Pericardium fibroblast (primary cell): ENCODE data around the gene GJB6. TPM values are rescaled to one million over a fixed set of nuclear protein-coding genes. Genes with fewer than 3 reads are reported as not detected.

Source experiments
- total RNA-seq: library from RNA; depleted of rRNA; stranded (reverse); fragments of >200 nt; gene quantifications from 2 replicates; pipeline ENCODE4 v1.2.3, GENCODE V29; 2015

GJB6 gene
- not detected in 2 replicates for total RNA-seq

DNA sequence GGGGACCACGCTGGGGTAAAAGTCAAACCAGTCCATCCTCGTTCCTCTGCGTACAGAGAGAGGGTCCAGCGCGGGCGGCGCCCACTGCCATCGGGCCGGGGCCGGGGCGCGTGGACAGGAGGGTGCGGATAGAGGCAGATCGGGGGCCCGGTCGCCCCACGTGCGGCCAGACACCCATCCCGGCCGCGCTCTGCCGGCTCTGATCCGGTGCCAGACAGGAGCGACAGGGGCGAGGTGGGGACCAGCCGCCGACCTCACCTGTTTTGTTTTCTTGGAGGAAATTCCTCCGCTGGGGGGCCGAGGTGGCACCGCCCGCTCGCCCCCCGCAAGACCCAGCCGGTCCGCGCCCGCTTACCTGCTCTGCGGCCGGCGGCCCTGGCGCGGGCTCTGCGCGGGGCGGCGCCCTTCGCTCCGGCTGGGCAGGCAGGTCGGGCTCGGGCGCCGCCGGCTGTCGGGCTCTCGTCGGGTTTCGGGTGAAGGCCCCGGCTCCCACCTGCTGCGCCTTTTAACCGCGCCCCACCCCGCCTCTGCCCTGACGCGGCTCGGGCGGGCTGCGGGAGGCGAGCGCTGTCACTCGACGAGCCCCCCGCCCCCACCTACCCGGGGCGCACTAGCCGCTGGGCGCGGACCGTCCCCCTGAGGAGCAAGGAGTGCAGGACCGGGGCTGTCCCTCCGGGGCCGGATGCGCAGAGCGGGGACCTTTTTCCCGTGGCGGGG, at the start of gene GJB6:
GJB6 (minus strand) TSS at position 481 of the 717 bp plus-strand sequence. CDS start 8,839 bp downstream, outside the sequence.

DNA sequence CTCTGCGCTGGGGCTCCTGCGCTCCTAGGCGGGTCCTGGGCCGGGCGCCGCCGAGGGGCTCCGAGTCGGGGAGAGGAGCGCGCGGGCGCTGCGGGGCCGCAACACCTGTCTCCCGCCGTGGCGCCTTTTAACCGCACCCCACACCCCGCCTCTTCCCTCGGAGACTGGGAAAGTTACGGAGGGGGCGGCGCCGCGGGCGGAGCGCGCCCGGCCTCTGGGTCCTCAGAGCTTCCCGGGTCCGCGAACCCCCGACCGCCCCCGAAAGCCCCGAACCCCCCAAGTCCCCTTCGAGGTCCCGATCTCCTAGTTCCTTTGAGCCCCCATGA, 39.3 kb downstream of the GJB6 start, which contains the start of gene GJB2:
GJB2 (minus strand) TSS at position 103 of the 326 bp plus-strand sequence. CDS start 3,357 bp downstream, outside the sequence.

Other genes starting within 250 kb of the GJB6 start
- 0.12 and 0.34 TPM in 2 replicates for gene GJA3, start 71.3 kb downstream of the GJB6 start, total RNA-seq
- 0.12 and 0.60 TPM in 2 replicates for gene GJB2, start 39.4 kb downstream of the GJB6 start, total RNA-seq